ENCODE results near the gene MYO1F.
"Not testable (repeated sequence)": the region's sequence is repeated elsewhere in the genome, so short reads cannot be mapped to it uniquely, and the experiment has no call there.

The MYO1F gene

DNA sequence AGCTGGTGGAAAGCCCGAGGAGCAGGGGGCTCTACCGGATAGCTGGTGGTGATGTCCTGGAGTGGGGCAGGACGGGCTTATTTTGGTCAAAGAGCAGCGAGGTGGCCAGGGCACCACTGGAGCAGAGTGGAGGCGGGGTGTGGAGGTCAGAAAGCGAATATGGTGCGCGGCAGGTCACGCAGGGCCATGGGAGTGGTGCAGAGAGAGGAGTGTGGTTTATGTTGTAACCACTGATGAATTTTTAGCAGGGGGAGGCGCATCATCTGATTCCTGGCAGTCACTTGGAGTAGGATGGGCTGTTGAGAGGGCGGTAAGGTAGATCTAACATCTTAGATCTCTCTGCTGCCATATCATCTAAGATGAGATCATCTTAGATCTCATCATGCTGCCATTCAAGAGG lies 61.9 kb downstream of the MYO1F start:
- DNase-seq (ENCODE audit: low read depth): no peak

DNA sequence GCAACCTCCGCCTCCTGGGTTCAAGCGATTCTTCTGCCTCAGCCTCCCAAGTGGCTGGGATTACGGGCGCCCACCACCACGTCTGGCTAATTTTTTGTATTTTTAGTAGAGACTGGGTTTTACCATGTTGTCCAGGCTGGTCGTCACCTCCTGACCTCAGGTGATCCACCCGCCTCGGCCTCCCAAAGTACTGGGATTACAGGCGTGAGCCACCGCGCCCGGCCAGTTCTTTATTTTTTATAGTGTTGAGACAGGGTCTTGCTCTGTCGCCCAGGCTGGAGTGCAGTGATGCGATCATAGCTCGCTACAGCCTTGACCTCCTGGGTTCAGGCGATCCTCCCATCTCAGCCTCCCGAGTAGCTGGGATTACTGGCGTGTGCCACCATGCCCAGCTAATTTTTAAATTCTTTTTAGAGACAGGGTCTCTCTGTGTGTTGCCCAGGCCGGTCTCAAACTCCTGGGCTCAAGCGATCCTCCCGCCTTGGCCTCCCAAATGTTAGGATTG lies 62.7 kb downstream of the MYO1F start:
- not testable (repeated sequence) for DNase-seq (ENCODE audit: low read depth)

DNA sequence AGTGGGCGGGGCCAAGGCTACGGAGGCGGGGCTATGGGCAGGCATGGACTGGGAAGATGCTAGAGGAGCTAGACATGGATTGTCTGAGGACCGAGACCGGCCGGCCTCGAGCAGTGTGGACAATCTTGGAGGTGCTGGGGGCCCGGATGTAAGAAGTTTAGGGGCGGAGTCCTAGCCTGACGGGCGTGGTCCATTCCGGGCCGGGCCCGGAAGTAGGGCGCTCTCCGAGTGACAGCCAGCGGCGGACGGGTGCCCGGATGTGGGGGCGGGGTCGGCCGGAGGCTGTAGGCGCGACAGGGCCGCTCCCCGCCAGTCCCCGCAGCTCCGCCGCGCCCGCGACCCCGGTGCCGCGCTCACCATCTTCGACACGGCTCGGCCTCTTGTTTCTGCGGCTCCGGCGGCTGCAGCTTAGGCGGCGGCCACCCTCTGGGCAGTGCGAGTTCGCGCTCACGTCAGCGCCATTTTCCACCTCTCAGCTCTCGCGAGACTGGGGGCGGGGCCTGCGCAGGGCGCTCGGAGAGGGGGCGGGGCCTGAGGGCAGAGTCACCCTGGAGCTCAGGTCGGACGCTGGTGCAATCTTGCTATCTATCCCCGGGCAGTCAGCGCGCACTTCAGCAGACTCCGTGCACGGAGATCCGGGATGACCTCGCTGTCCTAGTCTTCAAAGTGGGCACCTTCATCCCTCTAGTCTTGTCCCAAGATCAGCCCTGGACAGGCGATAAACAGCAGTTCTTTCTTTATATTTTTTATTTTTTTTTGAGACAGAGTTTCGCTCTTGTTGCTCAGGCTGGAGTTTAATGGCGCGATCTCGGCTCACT lies 63.3 kb downstream of the MYO1F start, which contains the start of gene ZNF414:
ZNF414 (minus strand) TSS at position 481 of the 818 bp plus-strand sequence; CDS start at position 360, 121 bp downstream.
- peak; percentile 99 for DNase-seq (ENCODE audit: low read depth)

DNA sequence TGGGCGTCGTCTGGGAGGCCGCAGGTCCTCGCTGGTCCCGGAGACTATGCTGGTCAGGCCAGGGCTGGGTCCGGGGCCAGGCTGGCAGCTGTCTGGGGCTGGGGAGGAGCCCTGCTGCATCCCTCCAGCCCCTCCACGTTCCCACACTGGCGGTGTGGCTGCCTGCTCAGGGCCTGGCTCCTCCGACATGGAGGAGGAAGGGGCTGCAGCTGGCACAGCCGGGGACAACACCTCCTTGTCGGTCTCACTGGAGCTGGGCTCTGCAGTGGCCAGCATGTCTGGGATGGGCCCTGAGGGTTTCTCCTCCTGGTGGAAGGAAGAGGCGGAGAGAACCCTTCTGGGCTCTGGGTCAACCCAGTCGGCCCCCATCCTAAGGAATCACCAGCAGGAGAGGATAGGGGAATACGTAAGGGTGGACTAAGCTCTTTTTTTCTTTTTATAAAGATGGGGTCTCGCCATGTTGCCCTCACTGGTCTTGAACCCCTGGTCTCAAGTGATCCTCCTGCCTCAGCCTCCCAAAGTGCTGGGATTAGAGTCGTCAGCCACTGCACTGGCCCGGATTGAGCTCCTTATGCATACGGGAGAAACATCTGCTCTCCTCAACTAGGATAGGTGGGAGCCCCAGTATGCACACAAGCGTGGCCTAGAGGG lies 64.1 kb downstream of the MYO1F start:
- DNase-seq (ENCODE audit: low read depth): peak; percentile 16

DNA sequence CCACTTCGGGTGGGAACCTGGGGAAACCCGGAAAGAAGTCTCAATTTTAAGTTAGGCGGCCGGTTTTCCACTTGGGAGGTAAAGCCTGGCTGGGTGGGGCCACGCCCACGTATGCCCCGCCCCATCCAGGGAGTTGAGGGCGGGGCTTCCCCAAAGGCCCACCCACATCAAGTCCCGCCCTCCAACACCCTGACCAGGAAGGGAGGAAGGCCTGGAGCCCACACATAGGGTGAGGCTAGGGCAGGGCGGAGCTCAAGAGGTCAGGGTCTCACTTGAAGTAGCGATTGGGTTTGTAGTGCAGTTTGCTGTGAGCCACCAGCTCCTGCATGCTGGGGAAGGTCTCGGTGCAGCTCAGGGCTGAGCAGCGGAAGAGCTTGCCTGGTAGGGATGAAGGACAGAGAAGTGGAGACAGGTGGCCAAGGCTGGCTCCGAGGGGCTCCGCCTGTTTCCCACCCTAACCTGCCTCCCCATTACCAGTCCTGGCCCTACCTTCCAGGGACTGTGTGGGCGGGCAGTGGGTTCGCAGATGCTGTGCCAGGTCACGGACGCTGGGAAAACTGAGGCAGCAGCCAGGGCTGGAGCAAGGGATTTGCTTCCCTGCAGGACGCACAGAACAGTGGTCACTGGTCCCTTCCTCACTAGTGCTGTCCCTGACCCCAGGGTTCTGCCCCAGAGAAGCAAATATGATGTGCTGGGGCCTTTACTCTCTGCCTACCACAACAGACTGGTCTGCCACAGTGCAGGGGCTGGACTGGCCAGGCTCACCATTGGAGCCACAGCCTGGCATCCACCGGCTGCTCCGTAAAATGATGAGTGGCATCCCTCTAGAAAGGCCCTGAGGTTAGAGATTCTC lies 64.9 kb downstream of the MYO1F start:
- peak; percentile 25 for DNase-seq (ENCODE audit: low read depth)

DNA sequence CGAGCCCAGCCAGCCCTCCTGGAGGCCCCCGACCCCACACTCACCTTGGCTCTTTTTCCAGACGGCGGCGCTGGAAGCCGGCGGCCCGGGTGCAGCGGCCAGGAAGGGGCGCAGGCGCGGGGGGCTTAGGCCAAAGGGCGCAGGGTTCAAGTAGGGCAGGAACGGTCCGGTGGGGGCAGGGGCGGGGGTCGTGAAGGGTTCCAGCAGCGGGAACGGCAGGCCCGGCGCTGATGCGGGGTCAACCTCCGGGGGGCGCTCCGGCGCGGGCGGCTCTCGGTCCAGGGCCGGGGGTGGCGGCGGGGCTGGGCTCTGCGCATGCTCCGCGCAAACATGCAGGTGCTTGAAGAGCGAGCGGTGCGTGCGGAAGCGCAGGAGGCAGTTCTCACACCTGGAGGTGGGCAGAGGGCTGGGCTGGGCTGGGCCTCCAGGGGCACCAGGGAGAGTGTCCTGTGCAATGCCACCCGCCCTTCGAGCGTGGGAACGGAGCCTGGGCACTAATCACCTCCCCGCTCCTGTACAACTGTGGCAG lies 65.6 kb downstream of the MYO1F start:
- no peak for DNase-seq (ENCODE audit: low read depth)

DNA sequence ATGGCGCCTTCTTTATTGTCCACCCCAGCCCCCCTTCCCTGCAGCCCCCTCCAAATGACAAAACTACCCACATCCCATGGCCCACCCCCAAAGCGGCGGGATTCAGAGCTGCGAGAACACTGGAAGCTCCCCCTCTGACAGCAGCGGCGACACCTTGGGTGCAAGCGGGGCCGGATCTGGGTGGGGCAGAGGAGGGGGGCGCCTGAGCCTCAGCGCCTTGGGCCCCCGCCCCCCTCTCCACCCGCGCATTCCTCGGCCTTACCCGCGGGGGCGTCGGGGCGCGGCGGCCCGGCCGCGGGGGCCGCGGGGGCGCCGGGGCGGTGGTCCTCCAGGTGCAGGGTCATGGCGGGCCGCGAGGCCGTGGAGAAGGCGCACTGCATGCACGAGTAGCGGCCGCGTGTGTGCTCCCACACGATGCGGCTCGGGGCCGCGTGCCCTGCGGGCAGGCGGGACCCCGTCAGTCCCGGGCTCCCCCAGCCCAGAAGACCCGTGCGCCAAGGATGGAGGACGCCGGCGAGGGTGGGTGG lies 66.6 kb downstream of the MYO1F start:
- DNase-seq (ENCODE audit: low read depth): no peak

DNA sequence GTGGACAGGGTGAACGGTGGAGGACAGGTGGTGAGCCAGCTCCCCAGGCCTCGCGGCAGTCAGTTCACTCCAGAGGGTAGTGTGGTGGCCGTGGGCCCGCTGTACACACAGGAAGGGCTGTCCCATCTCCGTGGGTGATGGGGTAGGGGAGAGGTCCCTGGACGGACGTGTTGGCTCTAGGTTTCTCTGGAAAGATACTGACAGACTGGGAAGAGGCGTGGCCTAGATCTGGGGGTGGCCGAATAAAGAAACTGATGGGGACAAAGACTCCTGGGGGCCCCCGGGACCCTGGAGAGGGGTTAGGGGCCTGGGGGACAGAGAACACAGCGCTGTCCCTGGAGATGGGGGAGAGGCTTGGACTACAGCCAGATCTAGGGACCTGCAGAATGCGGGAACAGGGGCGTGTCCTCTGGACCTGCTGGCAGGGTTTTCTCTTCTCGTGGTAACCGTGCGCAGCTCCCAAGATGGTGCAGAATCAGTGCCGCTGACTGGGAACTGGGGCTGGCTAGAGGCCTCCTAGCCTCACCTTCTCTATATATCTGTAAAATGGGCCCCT lies 70.8 kb downstream of the MYO1F start:
- DNase-seq (ENCODE audit: low read depth): no peak

DNA sequence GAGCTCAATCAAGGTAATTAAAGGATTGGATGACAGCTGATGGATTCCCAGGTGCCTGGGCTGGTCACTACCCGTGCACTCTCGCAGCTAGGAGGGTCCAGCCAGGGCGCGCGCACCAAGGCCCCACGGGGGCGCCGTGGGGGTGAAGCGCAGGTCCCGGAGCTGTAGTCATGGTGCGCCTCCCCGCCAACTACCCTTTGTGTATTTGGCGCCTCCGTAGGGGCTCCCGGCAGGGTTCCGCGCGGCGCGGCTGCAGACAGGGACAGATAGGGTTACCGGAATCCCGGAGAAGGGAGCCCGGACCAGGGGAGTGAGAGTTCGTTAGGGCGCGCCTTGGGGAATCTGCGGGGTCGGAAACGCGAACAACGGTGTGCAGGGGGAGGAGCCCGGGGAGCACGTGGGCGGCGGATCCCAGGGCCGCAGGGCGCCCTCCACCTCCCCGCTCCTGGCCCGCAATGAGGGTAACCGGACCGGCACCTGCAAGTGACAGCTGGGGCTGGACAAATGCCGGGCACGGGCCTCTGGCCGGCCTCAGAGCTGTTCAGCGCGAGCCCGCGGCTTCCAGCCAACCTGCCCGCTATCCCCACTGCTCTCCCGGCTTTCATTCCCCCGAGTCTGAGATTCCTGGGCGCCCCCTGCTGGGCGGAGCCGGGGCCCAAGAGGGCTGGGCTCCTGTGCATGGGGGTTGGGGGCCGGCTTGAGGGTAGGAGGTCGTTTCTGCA lies 71.4 kb downstream of the MYO1F start:
- peak; percentile 71 for DNase-seq (ENCODE audit: low read depth)

DNA sequence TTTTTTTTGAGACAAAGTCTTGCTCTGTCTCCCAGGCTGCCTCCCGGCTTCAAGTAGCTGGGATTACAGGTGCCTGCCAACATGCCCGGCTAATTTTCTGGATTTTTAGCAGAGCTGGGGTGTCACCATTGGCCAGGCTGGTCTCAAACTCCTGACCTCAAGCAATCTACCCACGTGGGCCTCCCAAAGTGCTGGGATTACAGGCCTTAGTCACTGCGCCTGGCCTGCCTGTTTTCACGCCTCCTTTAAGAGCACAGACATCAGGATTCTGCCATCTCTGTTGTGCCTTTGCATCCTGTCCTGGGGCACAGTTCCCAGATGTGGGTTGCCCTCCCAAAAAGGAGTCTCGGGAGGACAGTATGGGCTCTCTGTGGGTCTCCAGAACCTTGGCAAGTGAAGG lies 72.3 kb downstream of the MYO1F start:
- DNase-seq (ENCODE audit: low read depth): no peak

DNA sequence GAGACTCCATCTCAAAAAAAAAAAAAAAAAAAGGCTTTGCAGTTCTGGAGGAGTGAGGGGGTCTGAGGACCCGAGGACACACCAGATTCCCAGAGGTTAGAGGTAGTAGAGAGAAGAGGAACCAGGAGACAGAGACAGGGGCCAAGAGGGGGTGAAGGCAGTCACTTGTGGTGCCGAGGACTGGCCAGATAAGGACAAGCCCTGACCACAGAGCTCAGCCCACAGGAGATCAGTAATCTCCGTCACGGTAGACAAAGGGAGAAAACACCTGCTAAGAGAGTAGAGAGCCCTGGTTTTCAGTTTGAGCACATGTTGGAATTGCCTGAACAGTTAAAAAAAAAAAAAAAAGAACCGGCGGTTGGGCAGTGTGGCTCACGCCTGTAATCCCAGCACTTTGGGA lies 73.1 kb downstream of the MYO1F start:
- no peak for DNase-seq (ENCODE audit: low read depth)

DNA sequence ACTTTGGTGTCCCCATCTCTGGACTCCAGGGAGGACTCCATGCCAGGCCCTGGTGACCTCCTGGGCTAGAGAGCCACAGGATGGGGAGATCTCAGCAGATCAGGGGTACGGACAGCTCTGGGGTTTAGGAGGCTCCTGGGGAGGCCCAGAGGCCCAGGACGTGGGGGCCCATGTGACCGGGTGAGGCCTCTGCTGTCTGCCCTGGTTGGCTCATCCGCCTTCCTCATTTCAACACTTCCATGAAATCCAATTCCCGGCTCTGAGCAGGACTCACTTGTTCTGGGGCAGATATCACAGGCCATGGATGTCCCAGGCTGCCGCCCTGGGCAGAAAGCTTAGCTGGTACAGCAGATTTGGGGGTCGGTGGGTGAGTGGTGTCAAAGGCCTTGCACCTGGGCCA lies 73.7 kb downstream of the MYO1F start:
- DNase-seq (ENCODE audit: low read depth): no peak

DNA sequence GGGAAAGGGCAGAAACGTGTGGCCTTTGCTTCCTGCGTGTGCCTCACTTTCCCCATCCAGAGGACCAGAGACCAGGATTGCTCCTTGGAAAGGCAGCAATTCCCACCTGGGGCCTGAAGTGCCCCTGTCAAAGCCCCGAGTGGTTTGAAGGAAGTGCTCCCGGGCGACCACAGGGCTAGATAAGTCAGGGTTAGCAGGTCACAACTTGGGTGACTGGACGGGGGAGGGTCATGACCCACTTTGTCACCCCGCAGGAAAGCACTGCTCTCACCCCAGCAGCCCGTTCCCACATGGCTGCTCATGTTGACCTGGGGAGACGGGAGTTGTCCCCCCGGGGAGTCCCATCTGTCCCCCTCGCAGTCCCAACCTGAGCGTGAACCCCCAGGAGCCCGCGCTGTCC lies 75.3 kb downstream of the MYO1F start:
- DNase-seq (ENCODE audit: low read depth): no peak

DNA sequence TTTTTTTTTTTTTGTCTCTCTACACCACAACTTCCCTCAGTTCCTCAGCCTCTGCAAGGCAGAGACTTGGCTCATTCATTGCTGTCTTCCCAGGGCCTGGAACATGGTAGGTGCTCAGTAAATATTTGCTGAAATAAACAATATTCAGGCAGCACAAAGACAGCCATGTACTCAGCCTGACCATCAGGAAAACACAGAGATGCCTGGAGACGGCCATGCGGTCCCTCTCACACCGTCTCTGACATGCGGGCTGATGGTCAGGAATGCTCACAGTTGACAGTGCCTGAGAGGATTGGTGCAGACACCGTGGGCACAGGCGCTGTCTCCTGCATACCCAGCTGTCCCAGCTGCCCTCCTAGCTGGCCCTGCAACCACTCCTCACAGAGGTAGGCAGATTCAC lies 75.7 kb downstream of the MYO1F start:
- DNase-seq (ENCODE audit: low read depth): no peak

DNA sequence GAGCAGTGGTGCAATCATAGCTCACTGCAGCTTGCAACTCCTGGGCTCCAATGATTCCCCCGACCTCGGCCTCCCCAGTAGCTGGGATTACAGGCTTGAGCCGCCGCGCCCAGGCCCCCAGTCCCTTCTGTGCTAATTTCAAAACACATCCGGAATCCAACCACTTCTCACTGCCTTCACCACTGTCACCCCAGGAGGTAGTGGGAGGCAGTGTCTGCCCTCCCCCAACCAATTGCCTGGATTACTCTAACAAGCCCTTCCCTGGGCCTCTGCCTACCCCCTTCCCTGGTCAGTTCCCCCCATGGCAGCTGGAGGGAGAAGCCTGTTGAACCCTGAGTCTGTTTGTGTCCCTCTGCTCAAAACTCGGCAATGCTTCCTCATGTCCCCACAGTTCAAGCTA lies 77.1 kb downstream of the MYO1F start:
- DNase-seq (ENCODE audit: low read depth): no peak

DNA sequence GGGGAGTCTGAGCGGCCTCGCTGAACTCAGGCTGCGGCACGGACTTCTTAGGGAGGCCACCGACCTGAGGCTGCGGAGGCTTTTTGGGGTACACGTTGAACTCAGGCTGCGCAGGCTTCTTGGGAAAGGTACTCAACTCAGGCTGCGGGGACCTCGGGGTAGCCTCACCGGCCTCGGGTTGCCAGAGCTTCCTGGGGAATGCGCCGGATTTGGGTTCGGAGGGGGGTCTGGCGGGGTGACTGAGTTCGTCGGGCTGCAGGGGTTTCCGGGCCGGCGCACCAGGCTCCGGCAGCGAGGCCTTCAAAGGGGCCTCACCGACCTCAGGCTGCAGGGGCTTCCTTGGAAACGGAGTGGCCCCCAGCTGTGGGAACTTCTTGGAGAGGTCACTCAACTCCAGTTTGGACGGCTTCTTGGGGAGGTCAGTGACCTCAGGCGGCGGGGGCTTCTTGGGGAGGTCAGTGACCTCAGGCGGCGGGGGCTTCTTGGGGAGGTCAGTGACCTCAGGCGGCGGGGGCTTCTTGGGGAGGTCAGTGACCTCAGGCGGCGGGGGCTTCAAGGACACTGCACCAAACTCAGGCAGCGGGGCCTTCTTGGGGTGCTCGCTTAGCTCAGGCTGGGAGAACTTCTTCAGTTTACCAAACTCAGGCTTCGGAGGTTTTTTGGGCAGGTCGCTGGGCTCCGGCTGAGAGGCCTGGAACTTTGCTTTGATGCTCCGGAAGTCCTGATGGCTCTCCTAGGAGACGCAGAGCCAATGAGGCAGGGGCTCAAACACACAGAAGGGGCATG lies 78.0 kb downstream of the MYO1F start:
- DNase-seq (ENCODE audit: low read depth): no peak

DNA sequence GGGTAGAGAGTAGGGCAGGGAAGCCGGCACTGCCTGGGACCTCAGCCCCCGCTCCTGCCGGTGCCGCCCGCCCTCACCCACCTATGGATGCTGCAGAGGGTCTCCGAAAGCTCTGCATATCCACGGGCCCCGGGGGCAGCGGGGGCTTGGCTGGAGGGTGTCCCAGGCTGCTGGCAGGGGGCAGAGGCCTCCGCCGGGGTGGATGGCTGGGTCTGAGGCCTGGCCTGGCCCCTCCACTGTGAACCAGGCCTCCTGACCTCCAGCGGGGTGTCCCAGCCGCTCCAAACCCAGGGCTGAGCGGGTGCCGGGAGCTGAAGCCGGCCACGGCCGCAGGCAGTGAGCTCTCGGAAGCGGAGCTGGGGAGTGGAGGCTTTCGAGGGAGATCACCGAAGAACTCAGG lies 78.9 kb downstream of the MYO1F start:
- DNase-seq (ENCODE audit: low read depth): no peak

DNA sequence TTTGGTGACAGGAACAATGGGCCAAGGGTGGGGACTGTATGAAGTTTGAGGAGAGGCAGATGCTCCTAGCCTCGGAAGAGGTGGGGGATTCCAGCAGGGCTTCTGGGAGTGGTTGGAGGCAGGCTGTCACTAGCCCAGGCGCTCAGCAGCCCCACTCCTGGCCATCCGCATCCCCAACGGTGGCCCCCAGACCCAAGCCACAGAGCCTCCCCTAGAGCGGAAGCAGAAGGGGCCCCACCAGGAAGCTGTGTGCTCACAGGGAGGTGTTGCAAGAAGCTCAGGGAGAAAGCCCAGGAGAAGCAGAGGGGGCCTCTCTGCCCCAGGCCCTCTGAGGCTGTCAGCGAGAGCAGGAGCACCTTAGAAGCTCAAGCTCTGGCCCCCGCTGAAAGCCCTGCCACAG lies 83.1 kb downstream of the MYO1F start:
- no peak for DNase-seq (ENCODE audit: low read depth)

DNA sequence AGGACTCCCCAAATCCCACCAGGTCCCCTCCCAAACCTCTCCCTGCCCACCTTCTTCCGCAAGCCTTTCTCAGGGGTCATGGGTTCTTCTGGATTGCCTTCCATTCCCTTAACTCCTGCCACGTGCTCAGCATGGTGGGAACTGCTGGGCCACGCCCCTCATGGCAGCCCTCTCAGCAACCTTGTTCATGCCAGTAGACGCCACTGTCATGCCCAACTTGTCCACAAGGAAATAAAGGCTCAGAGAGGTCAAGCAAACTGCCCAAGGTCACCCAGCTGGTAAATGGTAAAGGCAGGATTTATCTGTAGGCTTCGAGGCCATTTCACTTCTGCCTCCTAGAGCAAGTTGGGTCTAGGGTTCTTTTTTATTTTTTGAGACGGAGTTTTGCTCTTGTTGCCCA lies 85.7 kb downstream of the MYO1F start:
- DNase-seq (ENCODE audit: low read depth): no peak

DNA sequence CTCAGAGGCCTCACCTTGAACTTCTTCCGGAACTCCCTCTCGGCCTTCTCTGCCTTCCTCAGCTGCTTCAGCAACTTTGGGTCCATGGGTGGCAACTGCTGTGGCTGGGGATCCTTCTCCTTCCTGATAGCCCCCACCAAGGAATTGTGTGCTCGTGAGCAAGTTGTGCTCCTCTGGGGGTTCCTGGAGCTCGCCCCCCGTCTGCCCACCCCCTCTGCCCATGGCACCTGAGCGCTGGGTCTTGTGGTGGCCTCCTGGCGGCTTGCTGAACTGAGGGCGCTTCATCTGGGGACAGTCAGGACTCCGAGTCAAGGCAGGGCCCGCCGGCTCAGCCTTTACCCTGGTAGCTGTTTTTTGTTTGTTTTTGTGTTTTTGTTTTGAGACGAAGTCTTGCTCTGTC lies 86.4 kb downstream of the MYO1F start:
- DNase-seq (ENCODE audit: low read depth): no peak
